ENCODE results near the gene LBH.

The LBH gene

GRCh38 chr2:30254685-30255001 is 23.3 kb downstream of the LBH start:
- TF ChIP-seq YY1 (IDR thresholded peaks at IDR 0.05; ENCODE audit: insufficient read depth, insufficient read length) (no peak), SUZ12 (IDR thresholded peaks at IDR 0.05; ENCODE audit: extremely low read depth, insufficient read depth, insufficient read length) (no peak), ZNF274 (IDR thresholded peaks at IDR 0.05; ENCODE audit: low read depth, low read length) (no peak)
- H3K4me1 ChIP-seq (ENCODE audit: insufficient read depth, insufficient read length), result peaks cover 3% of the 10 kb centered on the region
- peaks cover 23% of the 10 kb centered on the region for H3K36me3 ChIP-seq (ENCODE audit: insufficient read depth, insufficient read length, low read length)
- no peaks in the 10 kb centered on the region for H3K27me3 ChIP-seq (ENCODE audit: insufficient read depth, insufficient read length)
- no peak overlapping the region for H3K4me3 ChIP-seq (ENCODE audit: insufficient read length, low read depth)
- H3K9me3 ChIP-seq (ENCODE audit: insufficient read depth, low read length), result no peaks in the 10 kb centered on the region
- H3K9ac ChIP-seq (ENCODE audit: insufficient read length, low read depth), result no peak overlapping the region
- no peak for DNase-seq (ENCODE audit: low read depth, low spot score)

GRCh38 chr2:30255026-30255425 is 23.7 kb downstream of the LBH start:
- DNase-seq (ENCODE audit: low read depth, low spot score), result no peak

GRCh38 chr2:30255466-30256408 is 24.4 kb downstream of the LBH start:
- Histone ChIP-seq H3K36me3 (ENCODE audit: insufficient read depth, insufficient read length, low read length) (peaks cover 26% of the 10 kb centered on the region), H3K9me3 (ENCODE audit: insufficient read depth, low read length) (no peaks in the 10 kb centered on the region), H3K9ac (ENCODE audit: insufficient read length, low read depth) (no peak overlapping the region), H3K4me3 (ENCODE audit: insufficient read length, low read depth) (no peak overlapping the region), H3K4me1 (ENCODE audit: insufficient read depth, insufficient read length) (no peaks in the 10 kb centered on the region), H3K27me3 (ENCODE audit: insufficient read depth, insufficient read length) (no peaks in the 10 kb centered on the region)
- no peak for TF ChIP-seq YY1 (IDR thresholded peaks at IDR 0.05; ENCODE audit: insufficient read depth, insufficient read length)
- no peak for TF ChIP-seq SUZ12 (IDR thresholded peaks at IDR 0.05; ENCODE audit: extremely low read depth, insufficient read depth, insufficient read length)
- TF ChIP-seq ZNF274 (IDR thresholded peaks at IDR 0.05; ENCODE audit: low read depth, low read length), result no peak
- DNase-seq (ENCODE audit: low read depth, low spot score), result no peak

More at GRCh38 chr2:30255026-30255425, 23.7 kb downstream of the LBH start:
- H3K27me3 ChIP-seq (ENCODE audit: insufficient read depth, insufficient read length), result no peaks in the 10 kb centered on the region
- no peak overlapping the region for H3K9ac ChIP-seq (ENCODE audit: insufficient read length, low read depth)
- no peaks in the 10 kb centered on the region for H3K9me3 ChIP-seq (ENCODE audit: insufficient read depth, low read length)
- H3K4me1 ChIP-seq (ENCODE audit: insufficient read depth, insufficient read length), result peaks cover 3% of the 10 kb centered on the region
- TF ChIP-seq ZNF274 (IDR thresholded peaks at IDR 0.05; ENCODE audit: low read depth, low read length) (no peak), YY1 (IDR thresholded peaks at IDR 0.05; ENCODE audit: insufficient read depth, insufficient read length) (no peak), SUZ12 (IDR thresholded peaks at IDR 0.05; ENCODE audit: extremely low read depth, insufficient read depth, insufficient read length) (no peak)
- H3K36me3 ChIP-seq (ENCODE audit: insufficient read depth, insufficient read length, low read length), result peaks cover 23% of the 10 kb centered on the region
- H3K4me3 ChIP-seq (ENCODE audit: insufficient read length, low read depth), result no peak overlapping the region

GRCh38 chr2:30257266-30258214 is 26.2 kb downstream of the LBH start:
- H3K27me3 ChIP-seq (ENCODE audit: insufficient read depth, insufficient read length), result no peaks in the 10 kb centered on the region
- peaks cover 26% of the 10 kb centered on the region for H3K36me3 ChIP-seq (ENCODE audit: insufficient read depth, insufficient read length, low read length)
- H3K4me1 ChIP-seq (ENCODE audit: insufficient read depth, insufficient read length), result no peaks in the 10 kb centered on the region
- TF ChIP-seq ZNF274 (IDR thresholded peaks at IDR 0.05; ENCODE audit: low read depth, low read length) (no peak), SUZ12 (IDR thresholded peaks at IDR 0.05; ENCODE audit: extremely low read depth, insufficient read depth, insufficient read length) (no peak), YY1 (IDR thresholded peaks at IDR 0.05; ENCODE audit: insufficient read depth, insufficient read length) (no peak)
- no peak overlapping the region for H3K9ac ChIP-seq (ENCODE audit: insufficient read length, low read depth)
- no peaks in the 10 kb centered on the region for H3K9me3 ChIP-seq (ENCODE audit: insufficient read depth, low read length)
- no peak overlapping the region for H3K4me3 ChIP-seq (ENCODE audit: insufficient read length, low read depth)
- DNase-seq (ENCODE audit: low read depth, low spot score), result no peak

DNA sequence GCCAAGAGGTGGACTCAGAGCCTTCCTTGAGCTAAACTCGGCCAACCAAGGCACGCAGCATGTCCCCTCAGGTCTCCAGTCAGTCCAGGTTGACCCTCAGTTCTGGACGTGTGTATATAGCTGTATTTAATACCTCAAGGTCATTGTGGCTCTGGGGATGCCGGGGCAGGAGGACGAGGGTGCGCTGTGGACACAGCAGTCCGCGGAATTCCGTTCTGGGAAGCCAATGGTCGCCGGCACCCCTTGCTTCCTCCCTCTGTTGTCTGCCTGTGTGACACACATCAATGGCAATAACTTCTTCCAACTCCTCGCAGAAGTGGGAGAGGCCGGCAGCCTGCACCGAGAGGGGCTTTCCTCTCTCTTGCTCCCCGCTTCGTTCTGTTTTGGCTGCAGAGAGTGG is 27.7 kb downstream of the LBH start:
- H3K9ac ChIP-seq (ENCODE audit: insufficient read length, low read depth), result no peak overlapping the region
- H3K4me3 ChIP-seq (ENCODE audit: insufficient read length, low read depth), result no peak overlapping the region
- H3K4me1 ChIP-seq (ENCODE audit: insufficient read depth, insufficient read length), result no peaks in the 10 kb centered on the region
- H3K9me3 ChIP-seq (ENCODE audit: insufficient read depth, low read length), result no peaks in the 10 kb centered on the region
- H3K36me3 ChIP-seq (ENCODE audit: insufficient read depth, insufficient read length, low read length), result peaks cover 26% of the 10 kb centered on the region
- DNase-seq (ENCODE audit: low read depth, low spot score), result no peak
- H3K27me3 ChIP-seq (ENCODE audit: insufficient read depth, insufficient read length), result no peaks in the 10 kb centered on the region
- no peak for TF ChIP-seq YY1 (IDR thresholded peaks at IDR 0.05; ENCODE audit: insufficient read depth, insufficient read length)
- no peak for TF ChIP-seq SUZ12 (IDR thresholded peaks at IDR 0.05; ENCODE audit: extremely low read depth, insufficient read depth, insufficient read length)
- no peak for TF ChIP-seq ZNF274 (IDR thresholded peaks at IDR 0.05; ENCODE audit: low read depth, low read length)

- Histone ChIP-seq H3K4me3 (ENCODE audit: insufficient read length, low read depth) (no peak overlapping the region), H3K4me1 (ENCODE audit: insufficient read depth, insufficient read length) (no peaks in the 10 kb centered on the region), H3K36me3 (ENCODE audit: insufficient read depth, insufficient read length, low read length) (peaks cover 26% of the 10 kb centered on the region), H3K9me3 (ENCODE audit: insufficient read depth, low read length) (no peaks in the 10 kb centered on the region), H3K27me3 (ENCODE audit: insufficient read depth, insufficient read length) (no peaks in the 10 kb centered on the region), H3K9ac (ENCODE audit: insufficient read length, low read depth) (no peak overlapping the region)
- no peak for DNase-seq (ENCODE audit: low read depth, low spot score)
- TF ChIP-seq ZNF274 (IDR thresholded peaks at IDR 0.05; ENCODE audit: low read depth, low read length), result no peak
- TF ChIP-seq SUZ12 (IDR thresholded peaks at IDR 0.05; ENCODE audit: extremely low read depth, insufficient read depth, insufficient read length), result no peak
- no peak for TF ChIP-seq YY1 (IDR thresholded peaks at IDR 0.05; ENCODE audit: insufficient read depth, insufficient read length)
Measured at GRCh38 chr2:30259827-30260679, 28.7 kb downstream of the LBH start.
